T-helper 17 cell (primary cell): Measurements from ENCODE around the gene WDR90. TPM values are rescaled to one million over a fixed set of nuclear protein-coding genes. Genes with fewer than 3 reads are reported as not detected.

Source experiments
- ATAC-seq: fragments of 150-1000 bp; cut with Tn5 transposase; 2 replicates; pipeline ENCODE4 v1.10.0; 2021; ENCODE audit warnings: mild to moderate bottlenecking, moderate library complexity
- DNase-seq, 3 donors: peaks; one replicate each; pipeline versions ENCODE4 v3.0.0 to v3.0.0-alpha.2; 2020 to 2021
- H3K9me3 ChIP-seq: one replicate; pipeline ENCODE4 v1.7.0; 2013; ENCODE audit warnings: low read length, mild to moderate bottlenecking; ENCODE audit not compliant: control insufficient read depth, poor library complexity, severe bottlenecking
- H3K27ac Mint-ChIP-seq: one replicate; pipeline ENCODE4 v1.8.0; 2022; ENCODE audit warnings: mild to moderate bottlenecking, moderate library complexity, mixed read lengths
- H3K27me3 Mint-ChIP-seq: one replicate; pipeline ENCODE4 v1.8.0; 2022; ENCODE audit warnings: mixed read lengths
- H3K36me3 Mint-ChIP-seq: one replicate; pipeline ENCODE4 v1.8.0; 2022; ENCODE audit warnings: low read depth, mixed read lengths
- H3K4me1 Mint-ChIP-seq: one replicate; pipeline ENCODE4 v1.8.0; 2022; ENCODE audit warnings: mild to moderate bottlenecking, mixed read lengths
- H3K4me3 Mint-ChIP-seq: one replicate; pipeline ENCODE4 v1.8.0; 2022; ENCODE audit warnings: mild to moderate bottlenecking, moderate library complexity, mixed read lengths
- total RNA-seq, 4 donors: library from RNA in 2 of 4; stranded (reverse) in 2 of 4; gene quantifications; one replicate each; pipeline ENCODE4 v1.2.3 and lab custom pipeline; 2022 to 2026

The WDR90 gene
- total RNA-seq (10 to 100 TPM; 11.1 to 15.3 TPM), total RNA-seq (lab: John Stamatoyannopoulos, UW) (21.2 to 25.3 reads per million in 2 donors)

- peak; percentile 97 for ATAC-seq
- peak within 1 kb of the TSS; percentile 39 for H3K27ac Mint-ChIP-seq
- no peaks in the 10 kb centered on the region for H3K27me3 Mint-ChIP-seq
- DNase-seq = peak; percentile 88 to 92 (median 89)
- no peaks in the 10 kb centered on the region for H3K9me3 ChIP-seq
- peaks cover 13% of the 10 kb centered on the region for H3K4me1 Mint-ChIP-seq
- H3K36me3 Mint-ChIP-seq = no peaks in the 10 kb centered on the region
- peak within 1 kb of the TSS; percentile 83 for H3K4me3 Mint-ChIP-seq
These were observed at the start of gene WDR90 for GRCh38 chr16:648781-649589. TSS of gene WDR90 (plus strand) at chr16:649365. CDS start at chr16:649417, 52 bp downstream.

GRCh38 chr16:600781-601180, 48.4 kb upstream of the WDR90 start:
- no peak for ATAC-seq
- H3K27ac Mint-ChIP-seq = no peak overlapping the region

GRCh38 chr16:603933-604332, 45.2 kb upstream of the WDR90 start:
- H3K36me3 Mint-ChIP-seq = peaks cover 2% of the 10 kb centered on the region

More at GRCh38 chr16:600781-601180, 48.4 kb upstream of the WDR90 start:
- H3K36me3 Mint-ChIP-seq = peaks cover 2% of the 10 kb centered on the region
- DNase-seq = no peak
- H3K4me3 Mint-ChIP-seq = no peak overlapping the region
- H3K27me3 Mint-ChIP-seq = no peaks in the 10 kb centered on the region
- no peaks in the 10 kb centered on the region for H3K9me3 ChIP-seq
- peaks cover 8% of the 10 kb centered on the region for H3K4me1 Mint-ChIP-seq

GRCh38 chr16:606656-607307, 42.4 kb upstream of the WDR90 start:
- no peak overlapping the region for H3K27ac Mint-ChIP-seq
- peaks cover 2% of the 10 kb centered on the region for H3K36me3 Mint-ChIP-seq
- no peaks in the 10 kb centered on the region for H3K9me3 ChIP-seq
- ATAC-seq = no peak
- peaks cover 12% of the 10 kb centered on the region for H3K4me1 Mint-ChIP-seq
- H3K27me3 Mint-ChIP-seq = no peaks in the 10 kb centered on the region
- DNase-seq = no peak
- no peak overlapping the region for H3K4me3 Mint-ChIP-seq

More at GRCh38 chr16:603933-604332, 45.2 kb upstream of the WDR90 start:
- no peak overlapping the region for H3K4me3 Mint-ChIP-seq
- ATAC-seq (no peak), DNase-seq (no peak)
- peaks cover 4% of the 10 kb centered on the region for H3K4me1 Mint-ChIP-seq
- H3K9me3 ChIP-seq = no peaks in the 10 kb centered on the region
- no peak overlapping the region for H3K27ac Mint-ChIP-seq
- no peaks in the 10 kb centered on the region for H3K27me3 Mint-ChIP-seq

GRCh38 chr16:608019-608418, 41.1 kb upstream of the WDR90 start:
- H3K9me3 ChIP-seq = no peaks in the 10 kb centered on the region
- DNase-seq = no peak
- no peak overlapping the region for H3K27ac Mint-ChIP-seq
- H3K4me1 Mint-ChIP-seq = peaks cover 12% of the 10 kb centered on the region
- no peak overlapping the region for H3K4me3 Mint-ChIP-seq
- H3K36me3 Mint-ChIP-seq = peaks cover 2% of the 10 kb centered on the region
- ATAC-seq = no peak
- no peaks in the 10 kb centered on the region for H3K27me3 Mint-ChIP-seq

- no peak overlapping the region for H3K4me3 Mint-ChIP-seq
- ATAC-seq (no peak), DNase-seq (no peak)
- H3K9me3 ChIP-seq = no peaks in the 10 kb centered on the region
- peak overlapping the region; percentile 66 for H3K27ac Mint-ChIP-seq
- H3K27me3 Mint-ChIP-seq = no peaks in the 10 kb centered on the region
- H3K4me1 Mint-ChIP-seq = peaks cover 9% of the 10 kb centered on the region
- no peaks in the 10 kb centered on the region for H3K36me3 Mint-ChIP-seq
These were observed 39.8 kb upstream of the WDR90 start for GRCh38 chr16:609316-609715.

- Mint-ChIP-seq H3K27ac (no peak overlapping the region), H3K4me3 (no peak overlapping the region), H3K4me1 (peaks cover 13% of the 10 kb centered on the region), H3K27me3 (no peaks in the 10 kb centered on the region), H3K36me3 (peaks cover 5% of the 10 kb centered on the region)
- H3K9me3 ChIP-seq = no peaks in the 10 kb centered on the region
- DNase-seq (no peak), ATAC-seq (no peak)
These were observed 39.2 kb upstream of the WDR90 start for GRCh38 chr16:609984-610383.

GRCh38 chr16:610513-611381, 38.4 kb upstream of the WDR90 start:
- peak; percentile 82 for ATAC-seq
- Mint-ChIP-seq H3K36me3 (peaks cover 5% of the 10 kb centered on the region), H3K27ac (peak overlapping the region; percentile 67), H3K4me1 (peaks cover 13% of the 10 kb centered on the region), H3K27me3 (no peaks in the 10 kb centered on the region), H3K4me3 (no peak overlapping the region)
- H3K9me3 ChIP-seq = no peaks in the 10 kb centered on the region
- DNase-seq = peak; percentile 39 to 52 (median 45)

GRCh38 chr16:615122-615521, 34.0 kb upstream of the WDR90 start:
- Mint-ChIP-seq H3K36me3 (peaks cover 5% of the 10 kb centered on the region), H3K27ac (no peak overlapping the region), H3K4me3 (no peak overlapping the region), H3K4me1 (peaks cover 10% of the 10 kb centered on the region), H3K27me3 (no peaks in the 10 kb centered on the region)
- DNase-seq (no peak), ATAC-seq (no peak)
- no peaks in the 10 kb centered on the region for H3K9me3 ChIP-seq

GRCh38 chr16:616733-617586, 32.2 kb upstream of the WDR90 start:
- no peaks in the 10 kb centered on the region for H3K9me3 ChIP-seq
- DNase-seq = no peak
- no peaks in the 10 kb centered on the region for H3K27me3 Mint-ChIP-seq
- H3K27ac Mint-ChIP-seq = no peak overlapping the region
- no peak for ATAC-seq
- peaks cover 5% of the 10 kb centered on the region for H3K36me3 Mint-ChIP-seq
- H3K4me3 Mint-ChIP-seq = no peak overlapping the region
- H3K4me1 Mint-ChIP-seq = peaks cover 6% of the 10 kb centered on the region

- Mint-ChIP-seq H3K4me1 (peaks cover 6% of the 10 kb centered on the region), H3K27me3 (no peaks in the 10 kb centered on the region), H3K4me3 (no peak overlapping the region), H3K36me3 (peaks cover 5% of the 10 kb centered on the region), H3K27ac (no peak overlapping the region)
- ATAC-seq (no peak), DNase-seq (no peak)
- H3K9me3 ChIP-seq = no peaks in the 10 kb centered on the region
These were observed 31.3 kb upstream of the WDR90 start for GRCh38 chr16:617855-618254.

- no peaks in the 10 kb centered on the region for H3K9me3 ChIP-seq
- Mint-ChIP-seq H3K36me3 (peaks cover 3% of the 10 kb centered on the region), H3K4me1 (peaks cover 5% of the 10 kb centered on the region), H3K27ac (no peak overlapping the region), H3K27me3 (no peaks in the 10 kb centered on the region), H3K4me3 (no peak overlapping the region)
- DNase-seq (no peak), ATAC-seq (no peak)
These were observed 29.6 kb upstream of the WDR90 start for GRCh38 chr16:619476-620100.
